ENCODE results near the gene DOK5.

GRCh38 chr20:54545676-54546358, 70.4 kb downstream of the DOK5 start:
- no peak for TF ChIP-seq EZH2phosphoT487 (IDR thresholded peaks at IDR 0.05; ENCODE audit: borderline replicate concordance)
- no peak for TF ChIP-seq CTCF (conservative IDR thresholded peaks at IDR 0.05; ENCODE audit: low read length)

Data from Loucy (cell line).